Left renal cortex interstitium (tissue), 4 donors: Measurements from ENCODE around the gene CNTN2. TPM values are rescaled to one million over a fixed set of nuclear protein-coding genes. Genes with fewer than 3 reads are reported as not detected.

Experiments used
- DNase-seq, 4 donors: peaks; one replicate each; pipeline ENCODE4 v3.0.0-alpha.2; 2013; ENCODE audit warnings: low read depth in 4 of 4, low spot score in 2 of 4, missing footprints in 1 of 4
- polyA plus RNA-seq, 4 donors: library from polyadenylated mRNA; unstranded; fragments of 120-200 nt; gene quantifications; one replicate each; pipeline ENCODE4 v1.2.1, GENCODE V29; 2013; ENCODE audit not compliant: insufficient read length in 4 of 4

The CNTN2 gene
- polyA plus RNA-seq, 4 donors: 0.32 to 0.82 (median 0.74) TPM

GRCh38 chr1:205071028-205071409, 28.0 kb downstream of the CNTN2 start:
- no peak for DNase-seq

DNA sequence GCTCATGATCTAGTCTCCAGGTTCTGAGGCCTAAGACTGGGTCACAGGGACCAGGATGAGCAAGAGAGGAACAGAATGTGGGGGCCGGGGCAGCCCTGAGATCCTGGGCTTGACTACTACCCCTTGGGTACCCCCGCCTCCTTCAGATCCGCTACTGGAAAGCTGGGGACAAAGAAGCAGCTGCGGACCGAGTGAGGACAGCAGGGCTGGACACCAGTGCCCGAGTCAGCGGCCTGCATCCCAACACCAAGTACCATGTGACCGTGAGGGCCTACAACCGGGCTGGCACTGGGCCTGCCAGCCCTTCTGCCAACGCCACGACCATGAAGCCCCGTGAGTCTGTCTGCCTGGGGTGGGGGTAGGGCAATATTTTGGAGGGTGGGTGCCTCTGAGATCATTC, 28.8 kb downstream of the CNTN2 start:
- DNase-seq: no peak

DNA sequence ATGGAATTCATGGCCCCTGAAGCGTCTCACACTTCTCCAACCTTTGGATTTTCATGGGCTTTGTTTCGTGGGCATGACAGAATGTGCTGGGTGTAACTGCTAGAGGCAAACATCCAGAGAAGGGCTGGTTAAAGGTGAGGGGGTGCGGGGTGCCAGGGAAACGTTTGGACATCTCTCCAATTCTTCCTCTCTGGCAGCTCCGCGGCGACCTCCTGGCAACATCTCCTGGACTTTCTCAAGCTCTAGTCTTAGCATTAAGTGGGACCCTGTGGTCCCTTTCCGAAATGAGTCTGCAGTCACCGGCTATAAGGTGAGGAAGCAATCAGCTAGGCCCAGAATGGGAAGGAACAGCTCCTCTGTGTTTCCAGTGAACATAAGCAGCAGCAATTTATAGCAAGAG, 29.3 kb downstream of the CNTN2 start:
- no peak for DNase-seq

DNA sequence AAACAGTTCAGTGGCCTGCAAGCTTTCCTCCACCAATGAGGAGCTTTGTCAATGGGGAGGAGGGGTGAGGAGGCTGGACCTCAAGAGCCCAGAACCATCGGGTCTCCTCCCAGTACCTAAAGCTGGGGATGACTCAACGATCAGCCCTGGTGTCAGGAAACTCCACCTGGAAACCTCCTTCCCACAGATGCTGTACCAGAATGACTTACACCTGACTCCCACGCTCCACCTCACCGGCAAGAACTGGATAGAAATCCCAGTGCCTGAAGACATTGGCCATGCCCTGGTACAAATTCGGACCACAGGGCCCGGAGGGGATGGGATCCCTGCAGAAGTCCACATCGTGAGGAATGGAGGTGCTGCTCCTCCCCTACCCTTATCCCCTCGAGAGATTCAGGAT, 29.9 kb downstream of the CNTN2 start:
- DNase-seq: no peak

- DNase-seq: no peak
Measured at GRCh38 chr1:205073511-205073910, 30.5 kb downstream of the CNTN2 start.

GRCh38 chr1:205074084-205074483, 31.1 kb downstream of the CNTN2 start:
- DNase-seq: no peak

DNA sequence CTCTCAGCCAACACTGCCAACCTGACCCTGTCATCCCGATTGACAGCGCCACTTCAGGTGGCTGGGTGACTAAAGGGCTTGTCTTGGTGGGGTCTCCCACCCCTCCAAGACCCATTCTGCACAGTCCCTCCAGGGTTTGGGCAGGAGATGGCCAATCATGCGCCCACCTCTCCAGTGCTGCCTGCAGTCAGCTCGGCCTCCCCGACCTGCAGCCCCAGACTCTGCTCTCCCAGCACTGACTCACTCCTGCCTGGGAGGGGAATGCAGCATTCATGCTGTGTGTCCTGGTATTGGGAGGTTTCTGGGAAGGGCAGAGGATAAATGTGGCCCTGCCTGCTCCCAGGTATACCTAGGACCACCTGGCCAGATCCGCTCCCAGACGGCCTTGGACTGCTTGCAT, 31.5 kb downstream of the CNTN2 start:
- DNase-seq: no peak

- no peak for DNase-seq
Measured at GRCh38 chr1:205075642-205076155, 32.7 kb downstream of the CNTN2 start.

DNA sequence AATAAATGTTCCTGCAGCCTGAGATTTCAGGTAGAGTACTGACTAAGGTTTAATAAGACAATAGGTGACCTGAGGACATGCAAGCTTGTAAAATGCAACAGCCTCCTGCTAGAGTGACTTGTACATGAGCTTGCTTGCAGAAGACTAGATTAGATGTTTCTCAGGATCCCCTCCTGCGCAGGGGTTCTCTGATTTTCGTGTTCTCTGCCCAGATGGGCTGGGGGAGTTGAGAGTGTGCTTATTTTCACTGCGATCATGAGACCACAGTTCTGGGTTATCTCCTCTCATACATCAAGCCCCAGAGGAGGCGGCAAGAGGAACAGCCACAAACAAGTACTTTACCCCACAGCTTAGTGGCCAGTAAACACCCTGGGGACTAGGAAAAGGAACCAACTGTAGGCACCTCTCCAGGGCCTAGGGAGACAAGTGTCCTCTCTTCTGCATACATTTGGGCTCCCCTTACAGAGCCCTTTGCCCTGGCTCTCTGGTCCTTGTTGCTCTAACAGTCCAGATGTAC, 33.3 kb downstream of the CNTN2 start:
- DNase-seq: no peak

GRCh38 chr1:205077158-205077933, 34.3 kb downstream of the CNTN2 start:
- no peak for DNase-seq

DNA sequence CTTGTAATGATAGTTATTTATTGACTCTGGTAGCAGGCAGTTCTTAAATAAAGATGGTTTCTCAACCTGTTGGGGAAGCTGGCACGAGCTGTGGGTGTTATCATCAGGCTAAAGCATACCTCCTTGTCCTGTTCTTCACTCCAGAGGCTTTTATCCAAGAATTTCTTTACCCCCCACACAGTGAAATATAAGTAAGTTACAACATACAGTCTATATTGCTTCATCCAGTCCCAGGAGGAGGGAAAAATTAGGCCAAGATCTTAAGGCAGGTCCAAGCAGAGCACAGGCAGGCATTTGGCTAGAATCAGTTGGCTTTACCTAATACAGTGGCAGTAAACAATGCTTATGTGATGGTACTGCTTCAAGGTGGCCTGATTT, 34.9 kb downstream of the CNTN2 start:
- no peak for DNase-seq

DNA sequence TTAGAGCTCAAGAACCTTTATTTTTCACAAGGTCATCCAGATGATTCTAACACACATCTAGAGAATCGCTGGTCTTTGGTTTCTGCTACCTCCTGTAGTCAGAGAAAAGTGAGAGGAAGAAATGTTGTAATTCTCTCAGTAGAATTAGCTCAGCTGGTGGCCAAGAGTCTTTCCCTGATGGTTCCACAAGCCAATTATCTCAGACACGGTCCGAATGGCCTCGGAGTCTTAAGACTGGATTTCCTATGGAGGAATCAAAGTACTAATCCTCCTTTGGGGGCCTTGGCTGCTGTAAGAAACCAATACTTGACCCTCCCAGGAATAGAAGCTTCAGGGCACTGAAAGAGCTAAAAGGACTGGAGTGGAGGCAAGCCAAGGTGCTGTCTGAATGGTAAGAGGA, 39.4 kb downstream of the CNTN2 start:
- no peak for DNase-seq

- DNase-seq: no peak
Measured at GRCh38 chr1:205084360-205084759, 41.3 kb downstream of the CNTN2 start, which contains the start of gene TMEM81. Gene TMEM81 (minus strand): TSS chr1:205084460. CDS start chr1:205084320, 140 bp downstream.

DNA sequence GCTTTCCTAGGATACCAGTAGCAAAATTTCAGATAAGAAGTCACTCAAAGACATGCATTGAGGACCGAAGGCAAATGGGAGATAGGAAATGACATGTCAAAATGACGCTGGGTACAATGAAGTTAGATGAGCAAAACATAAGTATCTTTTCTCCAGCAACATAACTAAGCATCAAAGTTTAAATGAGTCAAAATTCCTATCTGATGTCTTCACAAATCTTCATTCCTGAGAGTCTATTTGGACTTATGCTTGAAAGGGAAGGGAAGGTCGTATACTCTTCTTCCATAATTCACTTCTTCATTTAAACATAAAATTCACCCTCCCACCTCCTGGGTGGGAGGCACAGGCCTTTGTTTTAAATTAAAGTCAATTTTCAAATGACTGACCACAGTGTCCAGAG, 45.3 kb downstream of the CNTN2 start:
- no peak for DNase-seq

- no peak for DNase-seq
Measured at GRCh38 chr1:205091043-205091740, 48.2 kb downstream of the CNTN2 start.

- no peak for DNase-seq
Measured at GRCh38 chr1:205095422-205095821, 52.4 kb downstream of the CNTN2 start.

GRCh38 chr1:205098242-205098641, 55.2 kb downstream of the CNTN2 start:
- no peak for DNase-seq

DNA sequence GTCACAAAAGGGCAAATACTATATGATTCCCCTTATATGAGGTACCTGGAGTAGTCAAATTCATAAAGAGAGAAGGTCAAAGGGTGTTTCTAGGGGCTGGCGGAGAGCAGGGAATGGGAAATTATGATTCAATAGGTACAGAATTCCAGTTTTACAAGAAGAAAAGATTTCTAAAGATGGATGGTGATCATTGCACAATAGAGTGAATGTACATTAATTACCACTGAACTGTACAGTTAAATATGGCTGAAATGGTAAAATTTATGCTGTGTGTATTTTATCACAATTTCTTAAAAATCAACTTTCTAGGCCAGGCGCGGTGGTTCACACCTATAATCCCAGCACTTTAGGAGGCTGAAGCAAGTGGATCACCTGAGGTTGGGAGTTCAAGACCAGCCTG, 59.4 kb downstream of the CNTN2 start:
- DNase-seq: no peak

- no peak for DNase-seq
Measured at GRCh38 chr1:205107327-205107726, 64.3 kb downstream of the CNTN2 start.

- DNase-seq: no peak
Measured at GRCh38 chr1:205108464-205108863, 65.5 kb downstream of the CNTN2 start.

- no peak for DNase-seq
Measured at GRCh38 chr1:205109269-205109668, 66.3 kb downstream of the CNTN2 start.

DNA sequence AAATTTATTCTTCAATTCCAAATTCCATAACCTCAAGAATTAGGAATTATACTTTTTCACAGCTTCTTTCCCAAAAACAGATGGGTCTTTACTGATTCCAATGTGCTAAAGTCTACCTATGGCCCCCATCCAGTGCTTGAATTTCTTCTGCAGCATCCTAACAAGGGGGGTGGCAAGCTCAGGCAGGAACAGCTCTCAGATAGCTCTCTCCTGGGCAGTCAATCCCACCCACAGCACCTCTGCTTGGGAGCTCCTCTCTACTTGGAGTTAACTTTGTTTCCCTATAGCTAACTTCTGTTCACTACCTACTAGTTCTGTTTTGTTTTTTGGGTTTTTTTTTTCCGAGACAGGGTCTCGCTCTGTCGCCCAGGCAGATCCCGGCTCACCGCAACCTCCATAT, 66.7 kb downstream of the CNTN2 start:
- no peak for DNase-seq
